ENCODE data around the gene SIVA1. TPM values are rescaled to one million over a fixed set of nuclear protein-coding genes. Genes with fewer than 3 reads are reported as not detected.
A peak's percentile ranks its signal among the peaks of the same experiment; 100 is the strongest.

Gene SIVA1
- total RNA-seq, 1 donor from 2014 or later = 30.5 TPM

- no peak for TF ChIP-seq CTCF (IDR thresholded peaks at IDR 0.05; ENCODE audit: partially characterized antibody, unreplicated experiment)
- Mint-ChIP-seq H3K36me3 (ENCODE audit: unreplicated experiment) (no peaks in the 10 kb centered on the region), H3K4me3 (ENCODE audit: unreplicated experiment) (peak overlapping the region; percentile 94), H3K4me1 (ENCODE audit: low read depth, unreplicated experiment) (peaks cover 37% of the 10 kb centered on the region), H3K27me3 (ENCODE audit: unreplicated experiment) (peaks cover 27% of the 10 kb centered on the region), H3K27ac (ENCODE audit: unreplicated experiment) (peak overlapping the region; percentile 95), H3K9me3 (ENCODE audit: unreplicated experiment) (peaks cover 14% of the 10 kb centered on the region)
- DNase-seq = no peak
These were observed 41.7 kb downstream of the SIVA1 start for GRCh38 chr14:104794631-104794992.

- H3K9me3 Mint-ChIP-seq (ENCODE audit: unreplicated experiment) = peaks cover 16% of the 10 kb centered on the region
- H3K4me1 Mint-ChIP-seq (ENCODE audit: low read depth, unreplicated experiment) = peaks cover 37% of the 10 kb centered on the region
- no peak for TF ChIP-seq CTCF (IDR thresholded peaks at IDR 0.05; ENCODE audit: partially characterized antibody, unreplicated experiment)
- DNase-seq = no peak
- peak within 1 kb of the TSS; percentile 94 for H3K4me3 Mint-ChIP-seq (ENCODE audit: unreplicated experiment)
- H3K27me3 Mint-ChIP-seq (ENCODE audit: unreplicated experiment) = peaks cover 31% of the 10 kb centered on the region
- peak within 1 kb of the TSS; percentile 95 for H3K27ac Mint-ChIP-seq (ENCODE audit: unreplicated experiment)
- H3K36me3 Mint-ChIP-seq (ENCODE audit: unreplicated experiment) = no peaks in the 10 kb centered on the region
These were observed 42.2 kb downstream of the SIVA1 start, which contains the start of gene AKT1 for GRCh38 chr14:104794993-104795780. Gene AKT1 (minus strand): TSS chr14:104795748. CDS start chr14:104792643, 3,105 bp downstream.

GRCh38 chr14:104795781-104796686 is 43.1 kb downstream of the SIVA1 start:
- Mint-ChIP-seq H3K27ac (ENCODE audit: unreplicated experiment) (peak overlapping the region; percentile 55), H3K27me3 (ENCODE audit: unreplicated experiment) (peaks cover 31% of the 10 kb centered on the region), H3K9me3 (ENCODE audit: unreplicated experiment) (peaks cover 16% of the 10 kb centered on the region), H3K36me3 (ENCODE audit: unreplicated experiment) (no peaks in the 10 kb centered on the region), H3K4me1 (ENCODE audit: low read depth, unreplicated experiment) (peaks cover 34% of the 10 kb centered on the region), H3K4me3 (ENCODE audit: unreplicated experiment) (peak overlapping the region; percentile 69)
- no peak for DNase-seq
- no peak for TF ChIP-seq CTCF (IDR thresholded peaks at IDR 0.05; ENCODE audit: partially characterized antibody, unreplicated experiment)

GRCh38 chr14:104796687-104797081 is 43.7 kb downstream of the SIVA1 start:
- DNase-seq = no peak
- Mint-ChIP-seq H3K4me1 (ENCODE audit: low read depth, unreplicated experiment) (peaks cover 32% of the 10 kb centered on the region), H3K4me3 (ENCODE audit: unreplicated experiment) (peak overlapping the region; percentile 69), H3K27me3 (ENCODE audit: unreplicated experiment) (peaks cover 31% of the 10 kb centered on the region), H3K9me3 (ENCODE audit: unreplicated experiment) (peaks cover 16% of the 10 kb centered on the region), H3K36me3 (ENCODE audit: unreplicated experiment) (no peaks in the 10 kb centered on the region), H3K27ac (ENCODE audit: unreplicated experiment) (peak overlapping the region; percentile 55)
- no peak for TF ChIP-seq CTCF (IDR thresholded peaks at IDR 0.05; ENCODE audit: partially characterized antibody, unreplicated experiment)
